Measurements from ENCODE around the gene RAMACL. TPM values are rescaled to one million over a fixed set of nuclear protein-coding genes. Genes with fewer than 3 reads are reported as not detected.

RAMACL gene
- total RNA-seq, 1 donor from 2014 or later, result 1.2 TPM

DNA sequence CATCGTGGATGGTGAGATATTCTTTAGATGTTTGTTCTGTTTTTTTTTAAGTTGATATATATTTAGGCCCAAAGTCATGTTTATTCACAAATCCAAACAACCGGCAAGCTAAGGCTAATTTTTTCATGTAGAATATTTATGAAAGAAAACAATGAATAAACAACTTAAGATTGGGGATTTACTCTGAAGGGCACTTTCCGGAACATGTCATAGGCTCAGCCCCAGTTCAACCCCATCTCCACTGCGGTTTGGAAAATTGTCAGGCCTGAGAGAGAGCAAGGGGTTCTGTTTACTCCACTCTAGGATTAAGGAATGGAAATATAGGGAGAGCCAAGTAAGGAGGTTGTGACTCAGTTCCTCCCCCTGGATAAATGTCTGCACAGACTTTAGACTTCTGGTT, 22.3 kb upstream of the RAMACL start:
- Mint-ChIP-seq H3K9me3 (ENCODE audit: unreplicated experiment) (no peaks in the 10 kb centered on the region), H3K27me3 (ENCODE audit: low read depth, unreplicated experiment) (no peaks in the 10 kb centered on the region), H3K4me3 (ENCODE audit: unreplicated experiment) (no peak overlapping the region), H3K27ac (ENCODE audit: unreplicated experiment) (no peak overlapping the region), H3K4me1 (ENCODE audit: low read depth, unreplicated experiment) (peaks cover under 1% of the 10 kb centered on the region), H3K36me3 (ENCODE audit: low read depth, unreplicated experiment) (peaks cover 5% of the 10 kb centered on the region)
- Histone ChIP-seq H3K79me2 (ENCODE audit: insufficient read depth, low read length) (peaks cover 69% of the 10 kb centered on the region), H2AFZ (ENCODE audit: low read depth, low read length) (no peak overlapping the region), H4K20me1 (ENCODE audit: insufficient read depth, low read length) (no peaks in the 10 kb centered on the region), H3K4me3 (ENCODE audit: insufficient read depth, low read depth, low read length) (no peak overlapping the region), H3K36me3 (ENCODE audit: insufficient read depth, low read length) (no peaks in the 10 kb centered on the region), H3K9ac (ENCODE audit: low read length) (no peak overlapping the region), H3K27ac (ENCODE audit: low read depth, low read length) (no peak overlapping the region), H3K9me3 (ENCODE audit: insufficient read depth, low read depth, low read length) (no peaks in the 10 kb centered on the region), H3K4me1 (ENCODE audit: insufficient read depth, low read length) (no peaks in the 10 kb centered on the region), H3K27me3 (ENCODE audit: insufficient read depth, low read length) (no peaks in the 10 kb centered on the region), H3K4me2 (ENCODE audit: low read length) (no peak overlapping the region)
- FAIRE-seq (no peak), DNase-seq (ENCODE audit: low read depth) (no peak)
- TF ChIP-seq, protein P1, sequence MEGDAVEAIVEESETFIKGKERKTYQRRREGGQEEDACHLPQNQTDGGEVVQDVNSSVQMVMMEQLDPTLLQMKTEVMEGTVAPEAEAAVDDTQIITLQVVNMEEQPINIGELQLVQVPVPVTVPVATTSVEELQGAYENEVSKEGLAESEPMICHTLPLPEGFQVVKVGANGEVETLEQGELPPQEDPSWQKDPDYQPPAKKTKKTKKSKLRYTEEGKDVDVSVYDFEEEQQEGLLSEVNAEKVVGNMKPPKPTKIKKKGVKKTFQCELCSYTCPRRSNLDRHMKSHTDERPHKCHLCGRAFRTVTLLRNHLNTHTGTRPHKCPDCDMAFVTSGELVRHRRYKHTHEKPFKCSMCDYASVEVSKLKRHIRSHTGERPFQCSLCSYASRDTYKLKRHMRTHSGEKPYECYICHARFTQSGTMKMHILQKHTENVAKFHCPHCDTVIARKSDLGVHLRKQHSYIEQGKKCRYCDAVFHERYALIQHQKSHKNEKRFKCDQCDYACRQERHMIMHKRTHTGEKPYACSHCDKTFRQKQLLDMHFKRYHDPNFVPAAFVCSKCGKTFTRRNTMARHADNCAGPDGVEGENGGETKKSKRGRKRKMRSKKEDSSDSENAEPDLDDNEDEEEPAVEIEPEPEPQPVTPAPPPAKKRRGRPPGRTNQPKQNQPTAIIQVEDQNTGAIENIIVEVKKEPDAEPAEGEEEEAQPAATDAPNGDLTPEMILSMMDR (IDR thresholded peaks at IDR 0.05; ENCODE audit: insufficient read depth, low read depth, low read length), result no peak
- no peak for TF ChIP-seq EZH2 (IDR thresholded peaks at IDR 0.05; ENCODE audit: insufficient read depth, low read length)

- no peaks in the 10 kb centered on the region for H3K9me3 Mint-ChIP-seq (ENCODE audit: unreplicated experiment)
- no peaks in the 10 kb centered on the region for H3K27me3 Mint-ChIP-seq (ENCODE audit: low read depth, unreplicated experiment)
- H3K36me3 ChIP-seq (ENCODE audit: insufficient read depth, low read length), result no peaks in the 10 kb centered on the region
- H3K9me3 ChIP-seq (ENCODE audit: insufficient read depth, low read depth, low read length), result peaks cover 4% of the 10 kb centered on the region
- H3K4me3 Mint-ChIP-seq (ENCODE audit: unreplicated experiment), result no peak overlapping the region
- DNase-seq (ENCODE audit: low read depth) (no peak), FAIRE-seq (no peak)
- H3K4me2 ChIP-seq (ENCODE audit: low read length), result no peak overlapping the region
- H3K36me3 Mint-ChIP-seq (ENCODE audit: low read depth, unreplicated experiment), result peaks cover 14% of the 10 kb centered on the region
- peaks cover 4% of the 10 kb centered on the region for H3K4me1 ChIP-seq (ENCODE audit: insufficient read depth, low read length)
- peaks cover 65% of the 10 kb centered on the region for H3K79me2 ChIP-seq (ENCODE audit: insufficient read depth, low read length)
- H3K9ac ChIP-seq (ENCODE audit: low read length), result no peak overlapping the region
- H3K4me3 ChIP-seq (ENCODE audit: insufficient read depth, low read depth, low read length), result no peak overlapping the region
- no peak overlapping the region for H2AFZ ChIP-seq (ENCODE audit: low read depth, low read length)
- peaks cover 7% of the 10 kb centered on the region for H3K4me1 Mint-ChIP-seq (ENCODE audit: low read depth, unreplicated experiment)
- TF ChIP-seq EZH2 (IDR thresholded peaks at IDR 0.05; ENCODE audit: insufficient read depth, low read length), result no peak
- TF ChIP-seq, protein P1 (IDR thresholded peaks at IDR 0.05; ENCODE audit: insufficient read depth, low read depth, low read length), result no peak
- no peaks in the 10 kb centered on the region for H4K20me1 ChIP-seq (ENCODE audit: insufficient read depth, low read length)
- H3K27ac ChIP-seq (ENCODE audit: low read depth, low read length), result no peak overlapping the region
- no peaks in the 10 kb centered on the region for H3K27me3 ChIP-seq (ENCODE audit: insufficient read depth, low read length)
- H3K27ac Mint-ChIP-seq (ENCODE audit: unreplicated experiment), result no peak overlapping the region
Measured at GRCh38 chr6:166605752-166606151, 19.3 kb upstream of the RAMACL start.

GRCh38 chr6:166604911-166605310, 18.4 kb upstream of the RAMACL start:
- H3K9ac ChIP-seq (ENCODE audit: low read length), result no peak overlapping the region
- H3K4me1 Mint-ChIP-seq (ENCODE audit: low read depth, unreplicated experiment), result peaks cover 12% of the 10 kb centered on the region
- H3K36me3 Mint-ChIP-seq (ENCODE audit: low read depth, unreplicated experiment), result peaks cover 14% of the 10 kb centered on the region
- no peak overlapping the region for H3K27ac Mint-ChIP-seq (ENCODE audit: unreplicated experiment)
- H3K27me3 Mint-ChIP-seq (ENCODE audit: low read depth, unreplicated experiment), result no peaks in the 10 kb centered on the region
- H3K4me3 Mint-ChIP-seq (ENCODE audit: unreplicated experiment), result no peak overlapping the region
- H2AFZ ChIP-seq (ENCODE audit: low read depth, low read length), result no peak overlapping the region
- H3K9me3 Mint-ChIP-seq (ENCODE audit: unreplicated experiment), result no peaks in the 10 kb centered on the region
- FAIRE-seq, result no peak
- no peak for DNase-seq (ENCODE audit: low read depth)
- H3K79me2 ChIP-seq (ENCODE audit: insufficient read depth, low read length), result peaks cover 67% of the 10 kb centered on the region
- H4K20me1 ChIP-seq (ENCODE audit: insufficient read depth, low read length), result no peaks in the 10 kb centered on the region
- H3K27ac ChIP-seq (ENCODE audit: low read depth, low read length), result no peak overlapping the region
- H3K36me3 ChIP-seq (ENCODE audit: insufficient read depth, low read length), result no peaks in the 10 kb centered on the region
- H3K4me3 ChIP-seq (ENCODE audit: insufficient read depth, low read depth, low read length), result no peak overlapping the region
- H3K4me1 ChIP-seq (ENCODE audit: insufficient read depth, low read length), result peaks cover 11% of the 10 kb centered on the region
- no peaks in the 10 kb centered on the region for H3K27me3 ChIP-seq (ENCODE audit: insufficient read depth, low read length)
- H3K9me3 ChIP-seq (ENCODE audit: insufficient read depth, low read depth, low read length), result peaks cover 4% of the 10 kb centered on the region
- TF ChIP-seq, protein P1 (IDR thresholded peaks at IDR 0.05; ENCODE audit: insufficient read depth, low read depth, low read length), result no peak
- TF ChIP-seq EZH2 (IDR thresholded peaks at IDR 0.05; ENCODE audit: insufficient read depth, low read length), result no peak
- no peak overlapping the region for H3K4me2 ChIP-seq (ENCODE audit: low read length)

All from astrocyte (in vitro differentiated cells and primary cell).